Measurements from ENCODE around the gene DMD. TPM values are rescaled to one million over a fixed set of nuclear protein-coding genes. Genes with fewer than 3 reads are reported as not detected.

Gene DMD
- total and polyA plus RNA-seq, 2 of the 8 experiments (the other 6 are each of a cell fraction or from before 2014, with no cell fraction given): 4.8 to 7.4 TPM

- Histone ChIP-seq H3K4me1 (replicated peaks in 1 of 4; ENCODE audit: control insufficient read depth in 3 of 4, insufficient read depth in 4 of 4, low read length in 3 of 4) (no peaks in the 10 kb centered on the region), H4K8ac (ENCODE audit: extremely low read depth, insufficient read depth, low read length) (no peak overlapping the region), H2BK120ac (replicated peaks; ENCODE audit: low read depth, low read length) (no peak overlapping the region), H3K56ac (replicated peaks; ENCODE audit: insufficient read length, low read depth, low read length) (no peak overlapping the region), H3K36me3 (ENCODE audit: control insufficient read depth in 2 of 4, insufficient read depth in 4 of 4, low read length in 3 of 4) (no peaks in the 10 kb centered on the region), H2AFZ (ENCODE audit: low read length) (no peak overlapping the region), H2BK15ac (ENCODE audit: low read length) (no peak overlapping the region), H3K4me3 (ENCODE audit: extremely low read depth in 1 of 4, insufficient read depth in 2 of 4, low read depth in 3 of 4, low read length in 4 of 4) (no peak overlapping the region), H3K27ac (ENCODE audit: low read depth, low read length) (no peak overlapping the region), H3K79me2 (ENCODE audit: control insufficient read depth in 1 of 2, insufficient read depth in 2 of 2, low read length in 2 of 2) (no peaks in the 10 kb centered on the region), H2AK5ac (ENCODE audit: low read depth, low read length) (no peak overlapping the region), H2BK20ac (ENCODE audit: low read length) (no peak overlapping the region), H2BK12ac (ENCODE audit: low read depth, low read length) (no peak overlapping the region), H3K9ac (replicated peaks in 1 of 4; ENCODE audit: extremely low read depth in 1 of 4, low read depth in 3 of 4, low read length in 3 of 4) (no peak overlapping the region), H3K4ac (replicated peaks; ENCODE audit: insufficient read length, low read depth, low read length) (no peak overlapping the region), H3K27me3 (replicated peaks in 1 of 4; ENCODE audit: control insufficient read depth in 3 of 4, extremely low read depth in 1 of 4, insufficient read depth in 3 of 4, low read length in 3 of 4) (no peaks in the 10 kb centered on the region), H3K4me2 (ENCODE audit: insufficient read depth in 1 of 2, low read depth in 2 of 2, low read length in 2 of 2) (no peak overlapping the region), H4K20me1 (replicated peaks in 1 of 2; ENCODE audit: control insufficient read depth in 1 of 2, insufficient read depth in 2 of 2, low read length in 2 of 2) (no peaks in the 10 kb centered on the region), H3K23me2 (ENCODE audit: low read depth, low read length) (no peaks in the 10 kb centered on the region), H3K23ac (ENCODE audit: insufficient read length) (no peak overlapping the region), H4K91ac (replicated peaks; ENCODE audit: insufficient read length, low read length) (no peak overlapping the region), H3K9me3 (ENCODE audit: insufficient read depth in 2 of 2, low read depth in 1 of 2, low read length in 1 of 2) (no peaks in the 10 kb centered on the region), H4K5ac (ENCODE audit: insufficient read length, low read depth, low read length) (no peak overlapping the region), H3K79me1 (ENCODE audit: low read depth, low read length) (no peaks in the 10 kb centered on the region), H2BK5ac (ENCODE audit: low read depth, low read length) (no peak overlapping the region), H3K18ac (ENCODE audit: extremely low read depth, low read length) (no peak overlapping the region), H3K14ac (ENCODE audit: insufficient read length) (no peak overlapping the region)
- ChIA-PET POLR2A (ENCODE audit: partially characterized antibody) (no interaction called here), CTCF (ENCODE audit: partially characterized antibody) (no interaction called here)
- no peak for TF ChIP-seq CEBPB (IDR thresholded peaks at IDR 0.05; ENCODE audit: low read depth, low read length)
- no peak for TF ChIP-seq GTF2F1 (IDR thresholded peaks at IDR 0.05; ENCODE audit: borderline replicate concordance, low read depth, low read length)
- no peak for TF ChIP-seq TAF7 (optimal IDR thresholded peaks at IDR 0.05; ENCODE audit: borderline replicate concordance, low read depth, low read length)
- no peak for TF ChIP-seq POU5F1 (IDR thresholded peaks at IDR 0.05; ENCODE audit: low read depth, low read length)
- TF ChIP-seq SUZ12 (IDR thresholded peaks at IDR 0.05; ENCODE audit: low read length): no peak
- no peak for FAIRE-seq
- no peak for DNase-seq (ENCODE audit: low read depth in 1 of 2, low spot score in 2 of 2)
- WGBS, 2 experiments (ENCODE audit: extremely low coverage in 1 of 2, insufficient coverage in 1 of 2, insufficient read length in 1 of 2, insufficient replicate concordance in 2 of 2, low coverage in 1 of 2, low lambda C conversion rate in 2 of 2, missing lambda C conversion rate in 1 of 2): 91% methylated on average over 5 of the region's 5 CpGs; no CpG with 5 or more reads in 1 of the 2 experiments
Measured at GRCh38 chrX:32141841-32142240, 1069.5 kb downstream of the DMD start.

Measured in H1 (cell line).